ENCODE results near the gene NTM.

DNA sequence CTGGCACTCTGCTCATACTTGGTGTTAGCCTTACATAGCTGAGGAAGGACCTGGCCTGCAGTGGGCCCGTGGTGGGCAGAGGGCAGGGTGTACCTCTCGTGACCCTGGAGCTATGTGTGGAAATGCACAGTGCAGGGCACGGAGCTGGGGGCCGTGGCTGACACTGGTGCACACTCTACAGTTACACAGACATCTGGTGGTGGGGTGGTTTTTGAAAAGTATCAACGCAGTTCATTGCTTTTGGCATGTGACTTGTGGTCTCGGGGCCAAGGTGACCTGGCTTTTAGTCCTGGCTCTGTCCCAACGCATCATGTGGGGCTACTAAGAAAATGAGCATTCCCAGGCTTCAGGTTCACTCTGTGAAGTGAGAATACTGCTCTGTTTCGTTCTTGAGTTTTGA, 553.6 kb downstream of the NTM start:
- TF ChIP-seq, protein P1, sequence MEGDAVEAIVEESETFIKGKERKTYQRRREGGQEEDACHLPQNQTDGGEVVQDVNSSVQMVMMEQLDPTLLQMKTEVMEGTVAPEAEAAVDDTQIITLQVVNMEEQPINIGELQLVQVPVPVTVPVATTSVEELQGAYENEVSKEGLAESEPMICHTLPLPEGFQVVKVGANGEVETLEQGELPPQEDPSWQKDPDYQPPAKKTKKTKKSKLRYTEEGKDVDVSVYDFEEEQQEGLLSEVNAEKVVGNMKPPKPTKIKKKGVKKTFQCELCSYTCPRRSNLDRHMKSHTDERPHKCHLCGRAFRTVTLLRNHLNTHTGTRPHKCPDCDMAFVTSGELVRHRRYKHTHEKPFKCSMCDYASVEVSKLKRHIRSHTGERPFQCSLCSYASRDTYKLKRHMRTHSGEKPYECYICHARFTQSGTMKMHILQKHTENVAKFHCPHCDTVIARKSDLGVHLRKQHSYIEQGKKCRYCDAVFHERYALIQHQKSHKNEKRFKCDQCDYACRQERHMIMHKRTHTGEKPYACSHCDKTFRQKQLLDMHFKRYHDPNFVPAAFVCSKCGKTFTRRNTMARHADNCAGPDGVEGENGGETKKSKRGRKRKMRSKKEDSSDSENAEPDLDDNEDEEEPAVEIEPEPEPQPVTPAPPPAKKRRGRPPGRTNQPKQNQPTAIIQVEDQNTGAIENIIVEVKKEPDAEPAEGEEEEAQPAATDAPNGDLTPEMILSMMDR (IDR thresholded peaks at IDR 0.05) = no peak
- TF ChIP-seq EP300 (IDR thresholded peaks at IDR 0.05) (no peak), POLR2A (IDR thresholded peaks at IDR 0.05) (no peak)
